ENCODE data around the gene SCRN1. TPM values are rescaled to one million over a fixed set of nuclear protein-coding genes. Genes with fewer than 3 reads are reported as not detected.

SCRN1 gene
- total and polyA plus RNA-seq, 2 experiments from 2014 or later, result 15.2 to 66.7 TPM

DNA sequence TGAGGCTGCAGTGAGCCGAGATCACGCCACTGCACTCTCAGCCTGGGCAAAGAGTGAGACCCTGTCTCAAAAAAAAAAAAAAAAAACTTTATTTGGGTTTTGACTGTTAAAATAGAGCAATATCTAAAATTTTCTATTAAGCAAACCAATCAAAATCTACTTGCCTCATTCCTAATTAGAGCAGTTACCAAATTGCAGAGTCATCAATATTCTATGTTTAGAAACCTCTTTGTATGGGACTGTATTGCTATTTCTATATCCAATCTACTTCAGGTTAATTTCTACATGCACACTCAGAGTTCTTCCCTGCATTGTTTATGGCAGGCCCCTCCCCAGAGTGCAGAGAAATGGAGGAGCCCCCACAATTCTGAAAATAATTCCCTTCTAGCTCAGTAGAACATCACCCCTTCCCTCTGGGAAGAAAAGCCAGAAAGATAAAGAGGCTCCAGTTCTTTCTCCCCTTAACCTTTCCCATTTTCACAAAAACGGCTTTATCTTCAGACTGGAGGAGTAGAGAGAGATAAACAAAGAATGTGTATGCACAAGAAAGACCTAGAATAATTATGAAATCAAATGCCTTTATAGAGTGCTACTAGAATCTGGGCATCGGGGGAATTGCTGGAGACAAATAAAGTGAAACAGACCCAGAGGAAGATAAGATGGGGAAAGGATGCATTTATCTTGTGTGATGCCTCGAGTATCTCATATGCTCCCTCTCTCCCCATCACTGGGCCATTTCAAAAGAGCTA, 17.9 kb downstream of the SCRN1 start:
- H3K79me2 ChIP-seq (replicated peaks; ENCODE audit: insufficient read depth), result peaks cover 88% of the 10 kb centered on the region

More for the DNA sequence above, 17.9 kb downstream of the SCRN1 start:
- peaks cover 16% of the 10 kb centered on the region for H3K4me1 Mint-ChIP-seq
- Histone ChIP-seq H3K36me3 (ENCODE audit: insufficient read depth) (peaks cover 10% of the 10 kb centered on the region; the same call in 1 of the 2 replicates), H3K27ac (ENCODE audit: low read depth) (no peak overlapping the region), H3K4me2 (no peak overlapping the region), H4K20me1 (replicated peaks; ENCODE audit: insufficient read depth) (peaks cover 47% of the 10 kb centered on the region), H3K27me3 (ENCODE audit: insufficient read depth) (no peaks in the 10 kb centered on the region), H3K4me3 (no peak overlapping the region), H3F3A (replicated peaks; ENCODE audit: low read depth) (no peaks in the 10 kb centered on the region), H2AFZ (no peak overlapping the region), H3K9me2 (ENCODE audit: insufficient read depth) (no peaks in the 10 kb centered on the region), H3K4me1 (ENCODE audit: insufficient read depth) (peaks cover 16% of the 10 kb centered on the region)
- no peak overlapping the region for H3K27ac Mint-ChIP-seq
- ATAC-seq (no peak), DNase-seq (ENCODE audit: low spot score) (no peak)
- no peak overlapping the region for H3K4me3 Mint-ChIP-seq
- TF ChIP-seq ZNF331 (CRISPR knock-in tag; IDR thresholded peaks at IDR 0.05; ENCODE audit: low read depth) (no peak), NANOG (IDR thresholded peaks at IDR 0.05; ENCODE audit: borderline replicate concordance) (no peak), STAT1 (IDR thresholded peaks at IDR 0.05; ENCODE audit: unreplicated experiment) (no peak), ZNF114 (CRISPR knock-in tag; IDR thresholded peaks at IDR 0.05) (no peak), POLR2AphosphoS5 (IDR thresholded peaks at IDR 0.05; ENCODE audit: low read depth) (no peak), EZH2 (IDR thresholded peaks at IDR 0.05; ENCODE audit: low read depth, unreplicated experiment) (no peak), CREB1 (CRISPR knock-in tag; IDR thresholded peaks at IDR 0.05; ENCODE audit: low read depth) (no peak)
- TF ChIP-seq, protein P1, sequence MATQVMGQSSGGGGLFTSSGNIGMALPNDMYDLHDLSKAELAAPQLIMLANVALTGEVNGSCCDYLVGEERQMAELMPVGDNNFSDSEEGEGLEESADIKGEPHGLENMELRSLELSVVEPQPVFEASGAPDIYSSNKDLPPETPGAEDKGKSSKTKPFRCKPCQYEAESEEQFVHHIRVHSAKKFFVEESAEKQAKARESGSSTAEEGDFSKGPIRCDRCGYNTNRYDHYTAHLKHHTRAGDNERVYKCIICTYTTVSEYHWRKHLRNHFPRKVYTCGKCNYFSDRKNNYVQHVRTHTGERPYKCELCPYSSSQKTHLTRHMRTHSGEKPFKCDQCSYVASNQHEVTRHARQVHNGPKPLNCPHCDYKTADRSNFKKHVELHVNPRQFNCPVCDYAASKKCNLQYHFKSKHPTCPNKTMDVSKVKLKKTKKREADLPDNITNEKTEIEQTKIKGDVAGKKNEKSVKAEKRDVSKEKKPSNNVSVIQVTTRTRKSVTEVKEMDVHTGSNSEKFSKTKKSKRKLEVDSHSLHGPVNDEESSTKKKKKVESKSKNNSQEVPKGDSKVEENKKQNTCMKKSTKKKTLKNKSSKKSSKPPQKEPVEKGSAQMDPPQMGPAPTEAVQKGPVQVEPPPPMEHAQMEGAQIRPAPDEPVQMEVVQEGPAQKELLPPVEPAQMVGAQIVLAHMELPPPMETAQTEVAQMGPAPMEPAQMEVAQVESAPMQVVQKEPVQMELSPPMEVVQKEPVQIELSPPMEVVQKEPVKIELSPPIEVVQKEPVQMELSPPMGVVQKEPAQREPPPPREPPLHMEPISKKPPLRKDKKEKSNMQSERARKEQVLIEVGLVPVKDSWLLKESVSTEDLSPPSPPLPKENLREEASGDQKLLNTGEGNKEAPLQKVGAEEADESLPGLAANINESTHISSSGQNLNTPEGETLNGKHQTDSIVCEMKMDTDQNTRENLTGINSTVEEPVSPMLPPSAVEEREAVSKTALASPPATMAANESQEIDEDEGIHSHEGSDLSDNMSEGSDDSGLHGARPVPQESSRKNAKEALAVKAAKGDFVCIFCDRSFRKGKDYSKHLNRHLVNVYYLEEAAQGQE (IDR thresholded peaks at IDR 0.05; ENCODE audit: unreplicated experiment), result no peak
- TF ChIP-seq, protein P2, sequence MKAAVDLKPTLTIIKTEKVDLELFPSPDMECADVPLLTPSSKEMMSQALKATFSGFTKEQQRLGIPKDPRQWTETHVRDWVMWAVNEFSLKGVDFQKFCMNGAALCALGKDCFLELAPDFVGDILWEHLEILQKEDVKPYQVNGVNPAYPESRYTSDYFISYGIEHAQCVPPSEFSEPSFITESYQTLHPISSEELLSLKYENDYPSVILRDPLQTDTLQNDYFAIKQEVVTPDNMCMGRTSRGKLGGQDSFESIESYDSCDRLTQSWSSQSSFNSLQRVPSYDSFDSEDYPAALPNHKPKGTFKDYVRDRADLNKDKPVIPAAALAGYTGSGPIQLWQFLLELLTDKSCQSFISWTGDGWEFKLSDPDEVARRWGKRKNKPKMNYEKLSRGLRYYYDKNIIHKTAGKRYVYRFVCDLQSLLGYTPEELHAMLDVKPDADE (IDR thresholded peaks at IDR 0.05), result no peak
- TF ChIP-seq, protein P3, sequence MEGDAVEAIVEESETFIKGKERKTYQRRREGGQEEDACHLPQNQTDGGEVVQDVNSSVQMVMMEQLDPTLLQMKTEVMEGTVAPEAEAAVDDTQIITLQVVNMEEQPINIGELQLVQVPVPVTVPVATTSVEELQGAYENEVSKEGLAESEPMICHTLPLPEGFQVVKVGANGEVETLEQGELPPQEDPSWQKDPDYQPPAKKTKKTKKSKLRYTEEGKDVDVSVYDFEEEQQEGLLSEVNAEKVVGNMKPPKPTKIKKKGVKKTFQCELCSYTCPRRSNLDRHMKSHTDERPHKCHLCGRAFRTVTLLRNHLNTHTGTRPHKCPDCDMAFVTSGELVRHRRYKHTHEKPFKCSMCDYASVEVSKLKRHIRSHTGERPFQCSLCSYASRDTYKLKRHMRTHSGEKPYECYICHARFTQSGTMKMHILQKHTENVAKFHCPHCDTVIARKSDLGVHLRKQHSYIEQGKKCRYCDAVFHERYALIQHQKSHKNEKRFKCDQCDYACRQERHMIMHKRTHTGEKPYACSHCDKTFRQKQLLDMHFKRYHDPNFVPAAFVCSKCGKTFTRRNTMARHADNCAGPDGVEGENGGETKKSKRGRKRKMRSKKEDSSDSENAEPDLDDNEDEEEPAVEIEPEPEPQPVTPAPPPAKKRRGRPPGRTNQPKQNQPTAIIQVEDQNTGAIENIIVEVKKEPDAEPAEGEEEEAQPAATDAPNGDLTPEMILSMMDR (conservative IDR thresholded peaks at IDR 0.05; ENCODE audit: low read depth in 2 of 2), result no peak
- peaks cover 5% of the 10 kb centered on the region for H3K27me3 Mint-ChIP-seq (ENCODE audit: insufficient read depth, low read depth, poor library complexity)
- peaks cover 3% of the 10 kb centered on the region; the same call in 1 of the 3 replicates for H3K9me3 Mint-ChIP-seq
- peaks cover 9% of the 10 kb centered on the region for H3K36me3 Mint-ChIP-seq (ENCODE audit: low read depth)

Data from GM23338 (cell line).